ENCODE results near the gene PLCXD1.
"Not testable (repeated sequence)": the region's sequence is repeated elsewhere in the genome, so short reads cannot be mapped to it uniquely, and the experiment has no call there.

Gene PLCXD1

GRCh38 chrX:292900-293897 lies 12.0 kb downstream of the PLCXD1 start:
- DNase-seq = no peak

- no peak for DNase-seq
These were observed 14.0 kb downstream of the PLCXD1 start for GRCh38 chrX:295136-295535.

- DNase-seq = no peak
These were observed 17.8 kb downstream of the PLCXD1 start for GRCh38 chrX:298993-299392.

- DNase-seq = no peak
These were observed 19.2 kb downstream of the PLCXD1 start for GRCh38 chrX:300334-300733.

GRCh38 chrX:302975-303374 lies 21.8 kb downstream of the PLCXD1 start:
- DNase-seq = no peak

GRCh38 chrX:305781-306613 lies 24.8 kb downstream of the PLCXD1 start:
- not testable (repeated sequence) for DNase-seq

GRCh38 chrX:306614-307251 lies 25.6 kb downstream of the PLCXD1 start:
- not testable (repeated sequence) for DNase-seq

- no peak for DNase-seq
These were observed 26.3 kb downstream of the PLCXD1 start for GRCh38 chrX:307261-308111.

- DNase-seq = no peak
These were observed 27.8 kb downstream of the PLCXD1 start for GRCh38 chrX:308821-309520.

GRCh38 chrX:310621-311155 lies 29.5 kb downstream of the PLCXD1 start:
- no peak for DNase-seq

GRCh38 chrX:311156-312129 lies 30.3 kb downstream of the PLCXD1 start:
- DNase-seq = no peak

- no peak for DNase-seq
These were observed 31.6 kb downstream of the PLCXD1 start for GRCh38 chrX:312621-313331.

- no peak for DNase-seq
These were observed 32.4 kb downstream of the PLCXD1 start for GRCh38 chrX:313546-313945.

GRCh38 chrX:314049-314448 lies 32.9 kb downstream of the PLCXD1 start:
- no peak for DNase-seq

GRCh38 chrX:314781-315595 lies 33.8 kb downstream of the PLCXD1 start:
- DNase-seq = no peak

GRCh38 chrX:316351-317325 lies 35.5 kb downstream of the PLCXD1 start:
- no peak for DNase-seq

- DNase-seq = no peak
These were observed 36.4 kb downstream of the PLCXD1 start for GRCh38 chrX:317424-318067.

Data from stimulated activated CD4-positive, alpha-beta T cell treated with anti-CD3 and anti-CD28 coated beads, Interleukin-2, amount 100 ng/mL, for 24 hours (primary cell).